ENCODE data around the gene MDM1.

Gene MDM1

GRCh38 chr12:68356060-68356695, 24.0 kb upstream of the MDM1 start:
- DNase-seq = no peak

GRCh38 chr12:68354977-68355541, 22.9 kb upstream of the MDM1 start:
- DNase-seq = no peak

GRCh38 chr12:68352067-68352466, 19.9 kb upstream of the MDM1 start:
- peak; percentile 33 for DNase-seq

- DNase-seq = peak; percentile 58
Observed at GRCh38 chr12:68350753-68351152, 18.6 kb upstream of the MDM1 start.

- no peak for DNase-seq
Observed at GRCh38 chr12:68349921-68350606, 17.9 kb upstream of the MDM1 start.

- DNase-seq = no peak
Observed at GRCh38 chr12:68349220-68349621, 17.1 kb upstream of the MDM1 start.

GRCh38 chr12:68348419-68348818, 16.3 kb upstream of the MDM1 start:
- no peak for DNase-seq

GRCh38 chr12:68345763-68346162, 13.6 kb upstream of the MDM1 start:
- no peak for DNase-seq

- no peak for DNase-seq
Observed at GRCh38 chr12:68344126-68344525, 12.0 kb upstream of the MDM1 start.

- no peak for DNase-seq
Observed at GRCh38 chr12:68342966-68343365, 10.8 kb upstream of the MDM1 start.

GRCh38 chr12:68341822-68342221, 9.7 kb upstream of the MDM1 start:
- DNase-seq = no peak

GRCh38 chr12:68340404-68341270, 8.5 kb upstream of the MDM1 start:
- DNase-seq = no peak

GRCh38 chr12:68336889-68337303, 4.7 kb upstream of the MDM1 start:
- no peak for DNase-seq

- DNase-seq = no peak
Observed at GRCh38 chr12:68335462-68335861, 3.3 kb upstream of the MDM1 start.

GRCh38 chr12:68334132-68334531, 2.0 kb upstream of the MDM1 start:
- no peak for DNase-seq

- DNase-seq = no peak
Observed at GRCh38 chr12:68332728-68333630, 817 bp upstream of the MDM1 start.

- no peak for DNase-seq
Observed at GRCh38 chr12:68331500-68331868, 678 bp downstream of the MDM1 start.

GRCh38 chr12:68327896-68328295, 4.3 kb downstream of the MDM1 start:
- no peak for DNase-seq

GRCh38 chr12:68326716-68327115, 5.4 kb downstream of the MDM1 start:
- no peak for DNase-seq

GRCh38 chr12:68325966-68326365, 6.2 kb downstream of the MDM1 start:
- no peak for DNase-seq

- no peak for DNase-seq
Observed at GRCh38 chr12:68324531-68324930, 7.6 kb downstream of the MDM1 start.

GRCh38 chr12:68321140-68321539, 11.0 kb downstream of the MDM1 start:
- DNase-seq = no peak

Measured in NCI-H226 (cell line).